Measurements from ENCODE around the gene GM2A. TPM values are rescaled to one million over a fixed set of nuclear protein-coding genes. Genes with fewer than 3 reads are reported as not detected.

Gene GM2A
- polyA plus RNA-seq, 1 donor from 2014 or later, result 0.40 TPM

- H3K4me2 ChIP-seq (ENCODE audit: low read length), result no peak overlapping the region
- H2AFZ ChIP-seq (ENCODE audit: low read depth, low read length), result no peak overlapping the region
- no peaks in the 10 kb centered on the region for H3K36me3 ChIP-seq (ENCODE audit: insufficient read depth, low read length)
- TF ChIP-seq EP300 (conservative IDR thresholded peaks at IDR 0.05; ENCODE audit: poor library complexity, severe bottlenecking), result no peak
- no peak for TF ChIP-seq EZH2 (IDR thresholded peaks at IDR 0.05; ENCODE audit: borderline replicate concordance, insufficient read depth, low read length, poor library complexity, severe bottlenecking)
- TF ChIP-seq, protein P1, sequence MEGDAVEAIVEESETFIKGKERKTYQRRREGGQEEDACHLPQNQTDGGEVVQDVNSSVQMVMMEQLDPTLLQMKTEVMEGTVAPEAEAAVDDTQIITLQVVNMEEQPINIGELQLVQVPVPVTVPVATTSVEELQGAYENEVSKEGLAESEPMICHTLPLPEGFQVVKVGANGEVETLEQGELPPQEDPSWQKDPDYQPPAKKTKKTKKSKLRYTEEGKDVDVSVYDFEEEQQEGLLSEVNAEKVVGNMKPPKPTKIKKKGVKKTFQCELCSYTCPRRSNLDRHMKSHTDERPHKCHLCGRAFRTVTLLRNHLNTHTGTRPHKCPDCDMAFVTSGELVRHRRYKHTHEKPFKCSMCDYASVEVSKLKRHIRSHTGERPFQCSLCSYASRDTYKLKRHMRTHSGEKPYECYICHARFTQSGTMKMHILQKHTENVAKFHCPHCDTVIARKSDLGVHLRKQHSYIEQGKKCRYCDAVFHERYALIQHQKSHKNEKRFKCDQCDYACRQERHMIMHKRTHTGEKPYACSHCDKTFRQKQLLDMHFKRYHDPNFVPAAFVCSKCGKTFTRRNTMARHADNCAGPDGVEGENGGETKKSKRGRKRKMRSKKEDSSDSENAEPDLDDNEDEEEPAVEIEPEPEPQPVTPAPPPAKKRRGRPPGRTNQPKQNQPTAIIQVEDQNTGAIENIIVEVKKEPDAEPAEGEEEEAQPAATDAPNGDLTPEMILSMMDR (IDR thresholded peaks at IDR 0.05; ENCODE audit: poor library complexity, severe bottlenecking), result no peak
- no peak for TF ChIP-seq TAF1 (IDR thresholded peaks at IDR 0.05; ENCODE audit: low read depth)
- no peak for TF ChIP-seq POLR2AphosphoS5 (IDR thresholded peaks at IDR 0.05)
- no peak for TF ChIP-seq MXI1 (conservative IDR thresholded peaks at IDR 0.05; ENCODE audit: poor library complexity, severe bottlenecking)
- no peak for TF ChIP-seq RAD21 (conservative IDR thresholded peaks at IDR 0.05)
- no peak for TF ChIP-seq SMC3 (conservative IDR thresholded peaks at IDR 0.05; ENCODE audit: poor library complexity)
- H3K27me3 ChIP-seq (ENCODE audit: insufficient read depth, low read depth, low read length), result no peaks in the 10 kb centered on the region
- no peak overlapping the region for H3K27ac ChIP-seq (ENCODE audit: low read length)
- H3F3A ChIP-seq (ENCODE audit: insufficient read depth, low read length, poor library complexity, severe bottlenecking), result no peaks in the 10 kb centered on the region
- no peaks in the 10 kb centered on the region for H3K79me2 ChIP-seq (replicated peaks; ENCODE audit: insufficient read depth, low read length)
- no peak overlapping the region for H3K9ac ChIP-seq (ENCODE audit: low read length)
- H3K9me2 ChIP-seq (ENCODE audit: insufficient read depth, low read length), result no peaks in the 10 kb centered on the region
- H4K20me1 ChIP-seq (ENCODE audit: insufficient read depth), result no peaks in the 10 kb centered on the region
- H3K4me3 ChIP-seq (ENCODE audit: low read length), result no peak overlapping the region
- H3K9me3 ChIP-seq (ENCODE audit: low read length), result no peaks in the 10 kb centered on the region
Measured at GRCh38 chr5:151230048-151230680, 22.8 kb upstream of the GM2A start.

DNA sequence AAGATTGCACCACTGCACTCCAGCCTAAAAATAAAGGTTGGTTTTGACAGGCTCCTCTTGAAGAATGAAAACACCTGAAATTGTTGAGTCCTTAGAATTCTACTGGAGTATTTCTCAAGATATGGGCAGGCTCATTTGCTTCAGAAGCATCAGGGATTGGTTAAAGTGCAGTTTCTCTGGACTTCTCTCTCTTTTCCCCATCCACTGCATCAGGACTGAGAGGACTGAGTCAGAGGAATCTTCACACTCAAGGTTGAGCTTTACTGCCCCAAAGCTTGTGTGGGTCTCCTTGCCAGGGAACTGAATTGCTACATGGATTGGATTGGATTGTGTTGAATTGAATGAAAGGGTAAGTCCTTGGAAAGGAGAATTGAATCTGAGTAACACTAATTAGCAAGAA lies 21.6 kb upstream of the GM2A start:
- Histone ChIP-seq H3K36me3 (ENCODE audit: insufficient read depth, low read length) (no peaks in the 10 kb centered on the region), H3K4me2 (ENCODE audit: low read length) (no peak overlapping the region), H3K27ac (ENCODE audit: low read length) (no peak overlapping the region), H3K9me2 (ENCODE audit: insufficient read depth, low read length) (no peaks in the 10 kb centered on the region), H3K4me3 (ENCODE audit: low read length) (no peak overlapping the region), H3K27me3 (ENCODE audit: insufficient read depth, low read depth, low read length) (no peaks in the 10 kb centered on the region), H3K9ac (ENCODE audit: low read length) (no peak overlapping the region), H2AFZ (ENCODE audit: low read depth, low read length) (no peak overlapping the region), H3K79me2 (replicated peaks; ENCODE audit: insufficient read depth, low read length) (no peaks in the 10 kb centered on the region), H4K20me1 (ENCODE audit: insufficient read depth) (no peaks in the 10 kb centered on the region), H3K9me3 (ENCODE audit: low read length) (no peaks in the 10 kb centered on the region), H3F3A (ENCODE audit: insufficient read depth, low read length, poor library complexity, severe bottlenecking) (no peaks in the 10 kb centered on the region)
- TF ChIP-seq RAD21 (conservative IDR thresholded peaks at IDR 0.05), result no peak
- TF ChIP-seq TAF1 (IDR thresholded peaks at IDR 0.05; ENCODE audit: low read depth), result no peak
- TF ChIP-seq, protein P2, sequence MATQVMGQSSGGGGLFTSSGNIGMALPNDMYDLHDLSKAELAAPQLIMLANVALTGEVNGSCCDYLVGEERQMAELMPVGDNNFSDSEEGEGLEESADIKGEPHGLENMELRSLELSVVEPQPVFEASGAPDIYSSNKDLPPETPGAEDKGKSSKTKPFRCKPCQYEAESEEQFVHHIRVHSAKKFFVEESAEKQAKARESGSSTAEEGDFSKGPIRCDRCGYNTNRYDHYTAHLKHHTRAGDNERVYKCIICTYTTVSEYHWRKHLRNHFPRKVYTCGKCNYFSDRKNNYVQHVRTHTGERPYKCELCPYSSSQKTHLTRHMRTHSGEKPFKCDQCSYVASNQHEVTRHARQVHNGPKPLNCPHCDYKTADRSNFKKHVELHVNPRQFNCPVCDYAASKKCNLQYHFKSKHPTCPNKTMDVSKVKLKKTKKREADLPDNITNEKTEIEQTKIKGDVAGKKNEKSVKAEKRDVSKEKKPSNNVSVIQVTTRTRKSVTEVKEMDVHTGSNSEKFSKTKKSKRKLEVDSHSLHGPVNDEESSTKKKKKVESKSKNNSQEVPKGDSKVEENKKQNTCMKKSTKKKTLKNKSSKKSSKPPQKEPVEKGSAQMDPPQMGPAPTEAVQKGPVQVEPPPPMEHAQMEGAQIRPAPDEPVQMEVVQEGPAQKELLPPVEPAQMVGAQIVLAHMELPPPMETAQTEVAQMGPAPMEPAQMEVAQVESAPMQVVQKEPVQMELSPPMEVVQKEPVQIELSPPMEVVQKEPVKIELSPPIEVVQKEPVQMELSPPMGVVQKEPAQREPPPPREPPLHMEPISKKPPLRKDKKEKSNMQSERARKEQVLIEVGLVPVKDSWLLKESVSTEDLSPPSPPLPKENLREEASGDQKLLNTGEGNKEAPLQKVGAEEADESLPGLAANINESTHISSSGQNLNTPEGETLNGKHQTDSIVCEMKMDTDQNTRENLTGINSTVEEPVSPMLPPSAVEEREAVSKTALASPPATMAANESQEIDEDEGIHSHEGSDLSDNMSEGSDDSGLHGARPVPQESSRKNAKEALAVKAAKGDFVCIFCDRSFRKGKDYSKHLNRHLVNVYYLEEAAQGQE (IDR thresholded peaks at IDR 0.05; ENCODE audit: borderline replicate concordance), result no peak
- TF ChIP-seq, protein P1 (IDR thresholded peaks at IDR 0.05; ENCODE audit: poor library complexity, severe bottlenecking), result no peak
- TF ChIP-seq EP300 (conservative IDR thresholded peaks at IDR 0.05; ENCODE audit: poor library complexity, severe bottlenecking), result no peak
- TF ChIP-seq SMC3 (conservative IDR thresholded peaks at IDR 0.05; ENCODE audit: poor library complexity), result no peak
- no peak for TF ChIP-seq MXI1 (conservative IDR thresholded peaks at IDR 0.05; ENCODE audit: poor library complexity, severe bottlenecking)
